Uterus (tissue), 2 donors: ENCODE measurements around the gene ADK.

Source experiments
- CTCF ChIP-seq, 4 experiments: fragments of 200-600 bp in 2 of 4; fragments of 450-650 bp in 2 of 4; sonication (generic) in 2 of 4; IDR thresholded peaks; one replicate each; pipeline ENCODE4 v1.5.1; 2016 to 2019; ENCODE audit warnings: antibody characterized with exemption in 4 of 4, mild to moderate bottlenecking in 2 of 4, moderate library complexity in 1 of 4
- POLR2A ChIP-seq, 2 donors: fragments of 450-650 bp; IDR thresholded peaks; one replicate each; pipeline ENCODE4 v1.6.1; 2016; ENCODE audit warnings: antibody characterized with exemption in 2 of 2, mild to moderate bottlenecking in 1 of 2, moderate library complexity in 1 of 2

GRCh38 chr10:74651565-74651964 lies 500.5 kb downstream of the ADK start:
- no peak for TF ChIP-seq POLR2A (IDR thresholded peaks at IDR 0.05)
- no peak for TF ChIP-seq CTCF (IDR thresholded peaks at IDR 0.05)
